Heart left ventricle (tissue), 16 donors: Measurements from ENCODE around the gene IL1RAP. TPM values are rescaled to one million over a fixed set of nuclear protein-coding genes. Genes with fewer than 3 reads are reported as not detected.

Experiments
- ATAC-seq, 4 donors: fragments of 200-7000 bp; cut with Tn5 transposase; one replicate each; pipeline ENCODE4 v1.9.1; 2020 to 2022; ENCODE audit warnings: moderate library complexity in 4 of 4, mild to moderate bottlenecking in 3 of 4, moderate number of reproducible peaks in 1 of 4
- DNase-seq, 5 donors: peaks; one replicate each; pipeline ENCODE4 v3.0.0-alpha.2; 2020
- H3K27ac ChIP-seq, 12 donors: fragments of 200-600 bp; sonication (generic) in 4 of 12; one replicate each; pipeline versions ENCODE4 v1.5.0 to v1.8.0; 2016 to 2022; ENCODE audit warnings: mild to moderate bottlenecking in 2 of 12
- H3K27me3 ChIP-seq, 9 donors: fragments of 200-600 bp; sonication (generic) in 2 of 9; one replicate each; pipeline versions ENCODE4 v1.5.1 to v1.8.0; 2016 to 2022; ENCODE audit warnings: mild to moderate bottlenecking in 3 of 9
- H3K36me3 ChIP-seq, 9 donors: fragments of 200-600 bp; sonication (generic) in 2 of 9; one replicate each; pipeline versions ENCODE4 v1.5.0 to v1.8.0; 2018 to 2022; ENCODE audit warnings: mild to moderate bottlenecking in 2 of 9
- H3K4me1 ChIP-seq, 12 donors: fragments of 200-600 bp; sonication (generic) in 4 of 12; one replicate each; pipeline versions ENCODE4 v1.5.0 to v1.8.0; 2016 to 2022; ENCODE audit warnings: mild to moderate bottlenecking in 3 of 12
- H3K4me3 ChIP-seq, 12 donors: fragments of 200-600 bp; sonication (generic) in 4 of 12; one replicate each; pipeline versions ENCODE4 v1.5.0 to v1.8.0; 2017 to 2022; ENCODE audit warnings: mild to moderate bottlenecking in 9 of 12, moderate library complexity in 4 of 12
- H3K9me3 ChIP-seq, 12 donors: fragments of 200-600 bp; sonication (generic) in 4 of 12; one replicate each; pipeline versions ENCODE4 v1.5.0 to v1.8.0; 2016 to 2022; ENCODE audit warnings: mild to moderate bottlenecking in 1 of 12
- POLR2A ChIP-seq, 2 donors: fragments of 450-650 bp; IDR thresholded peaks; one replicate each; pipeline ENCODE4 v1.6.1; 2017; ENCODE audit warnings: antibody characterized with exemption in 2 of 2, mild to moderate bottlenecking in 2 of 2, moderate library complexity in 2 of 2
- WGBS, 4 donors: extraction: QIAGEN DNeasy Blood & Tissue Kit in 2 of 4; methylation state at CpG; one replicate each; pipeline versions ENCODE4 v1.1.5 to v1.1.7; 2013 to 2018; 5-methylcytosine and 5-hydroxymethylcytosine counted together
- intact Hi-C, 10 donors: fragments of 100-400 bp; cut with DNase I; formaldehyde crosslinking; loops; one replicate each; pipeline versions ENCODE4 v1.11.1 to v1.14.2; 2022
- polyA plus RNA-seq, 2 donors: library from polyadenylated mRNA; stranded (reverse); fragments of 200-250 nt; gene quantifications; one replicate each; pipeline ENCODE4 v1.2.3, GENCODE V29; 2013
- total RNA-seq, 9 donors: library from RNA; depleted of rRNA in 2 of 9; stranded (reverse); fragments of >200 nt in 2 of 9; fragmentation: NEBNext Ultra II Directional in 3 of 9; extraction: Animal tissue kit (Norgen Biotek cat#: 25700) in 3 of 9; gene quantifications; one replicate each; pipeline versions ENCODE4 v1.1.0 to v1.2.4, GENCODE V29; 2016 to 2023
- TF ChIP-seq, protein P1 (sequence below), 12 donors: fragments of 200-600 bp; sonication (generic) in 4 of 12; IDR thresholded peaks; one replicate each; pipeline versions ENCODE4 v1.5.0 to v1.8.0; 2018 to 2022; ENCODE audit warnings: antibody characterized with exemption in 12 of 12, mild to moderate bottlenecking in 5 of 12
- donor health status: ischemic (EF 13 %, LVEDD 7.1; RV severe dilation, severe dysfunction).
- donor health status: healthy with polysubstance abuse.
- donor health status: DM: no; HTN: yes; CAD: no.
- donor health status: DM: no; HTN: no; CAD: no.
- donor health status: ischemic (EF 25% LVEDD 6.9; RV normal size, moderate dysfunction).
- donor health status: ischemic (EF 25% LVEDD 5.7; RV mildly dilated, moderate dysfunction).
- donor health status: healthy.
- donor health status: DM: yes; HTN: yes; CAD: no.
- donor health status: ischemic (EF 35%, LVEDD 5.7; RV mildly dilated, moderate dysfunction).
- donor health status: nonischemic (EF 11% LVEDD 7.7; RV severe dilation, severe dysfunction).
- donor health status: DM: yes; HTN: yes; CAD: no.
- donor health status: PGD.
- donor health status: ischemic (EF 29% LVEDD 5.4; RV normal size, mild dysfunction).
- donor health status: nonischemic (EF 23%, LVEDD 6.1; RV moderate dilation, normal function).

The IL1RAP gene
- total and polyA plus RNA-seq, 11 donors: 1.6 to 16.4 (median 8.2) TPM

DNA sequence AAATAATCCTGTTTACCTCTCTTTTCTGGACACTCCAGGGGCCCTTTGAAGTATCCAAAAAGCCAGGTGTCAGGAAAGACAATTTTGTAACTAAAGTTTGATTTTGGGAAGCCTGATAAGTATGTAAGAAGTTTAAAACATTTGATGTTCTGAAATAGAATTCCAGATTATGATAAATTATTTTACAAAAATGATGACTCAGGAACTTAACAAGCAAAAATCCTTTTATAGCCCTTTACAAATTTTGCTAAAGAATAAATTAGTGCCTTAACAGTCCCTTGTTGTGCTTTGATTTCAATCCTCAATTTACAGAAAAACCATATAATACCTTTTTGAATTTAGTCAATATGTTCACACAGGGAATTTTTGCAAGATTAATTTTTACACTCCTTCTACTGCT, 38.1 kb downstream of the IL1RAP start:
- no peak overlapping the region for H3K4me3 ChIP-seq
- no peak for DNase-seq
- no peak for TF ChIP-seq POLR2A (IDR thresholded peaks at IDR 0.05)
- TF ChIP-seq, protein P1, sequence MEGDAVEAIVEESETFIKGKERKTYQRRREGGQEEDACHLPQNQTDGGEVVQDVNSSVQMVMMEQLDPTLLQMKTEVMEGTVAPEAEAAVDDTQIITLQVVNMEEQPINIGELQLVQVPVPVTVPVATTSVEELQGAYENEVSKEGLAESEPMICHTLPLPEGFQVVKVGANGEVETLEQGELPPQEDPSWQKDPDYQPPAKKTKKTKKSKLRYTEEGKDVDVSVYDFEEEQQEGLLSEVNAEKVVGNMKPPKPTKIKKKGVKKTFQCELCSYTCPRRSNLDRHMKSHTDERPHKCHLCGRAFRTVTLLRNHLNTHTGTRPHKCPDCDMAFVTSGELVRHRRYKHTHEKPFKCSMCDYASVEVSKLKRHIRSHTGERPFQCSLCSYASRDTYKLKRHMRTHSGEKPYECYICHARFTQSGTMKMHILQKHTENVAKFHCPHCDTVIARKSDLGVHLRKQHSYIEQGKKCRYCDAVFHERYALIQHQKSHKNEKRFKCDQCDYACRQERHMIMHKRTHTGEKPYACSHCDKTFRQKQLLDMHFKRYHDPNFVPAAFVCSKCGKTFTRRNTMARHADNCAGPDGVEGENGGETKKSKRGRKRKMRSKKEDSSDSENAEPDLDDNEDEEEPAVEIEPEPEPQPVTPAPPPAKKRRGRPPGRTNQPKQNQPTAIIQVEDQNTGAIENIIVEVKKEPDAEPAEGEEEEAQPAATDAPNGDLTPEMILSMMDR (IDR thresholded peaks at IDR 0.05): no peak
- intact Hi-C loops: no loop called here
- H3K27me3 ChIP-seq: no peaks in the 10 kb centered on the region
- peaks cover 0 to 10% (median 0%) of the 10 kb centered on the region in 9 donors for H3K36me3 ChIP-seq
- no peak for ATAC-seq
- H3K9me3 ChIP-seq: peaks cover 0 to 19% (median 2%) of the 10 kb centered on the region in 12 donors
- H3K27ac ChIP-seq: no peak overlapping the region
- peaks cover 0 to 4% (median 0%) of the 10 kb centered on the region in 12 donors for H3K4me1 ChIP-seq

DNA sequence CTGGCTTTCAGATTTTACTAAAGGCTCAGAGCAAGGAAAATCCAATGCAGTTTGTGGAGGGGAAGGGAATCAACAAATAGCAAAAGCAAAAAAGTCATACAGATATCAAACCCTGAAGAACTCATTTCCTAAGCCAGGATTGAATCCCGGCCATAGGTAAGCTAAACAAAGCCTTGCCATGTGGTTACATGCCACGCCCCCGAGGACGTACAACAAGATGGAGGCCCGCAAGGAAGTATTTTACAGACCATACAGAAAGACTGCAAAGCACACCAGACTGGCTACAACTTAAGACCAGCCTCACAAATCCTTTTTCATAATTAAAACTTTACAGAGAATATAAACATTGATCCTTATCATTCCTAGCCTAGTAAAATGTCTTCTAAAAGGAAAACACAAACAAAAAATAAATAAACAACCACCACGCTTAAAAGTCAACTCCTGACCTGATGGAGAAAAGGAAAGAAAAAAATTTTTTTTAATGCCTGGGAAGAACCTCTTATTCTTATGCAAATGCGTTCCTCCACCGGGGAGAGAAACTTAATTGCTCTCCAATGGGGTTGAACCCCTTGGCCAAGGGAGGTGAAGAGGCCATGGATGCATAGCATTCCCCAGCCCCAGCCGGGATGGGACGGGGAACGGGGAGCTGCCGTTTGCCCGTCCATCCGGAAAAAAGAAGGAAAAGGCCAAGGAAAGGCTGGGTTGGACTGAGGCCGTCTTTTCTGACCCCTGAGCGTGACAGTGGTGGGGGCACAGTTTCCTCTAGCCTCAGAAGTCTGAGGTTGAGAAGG, 39.3 kb downstream of the IL1RAP start:
- Histone ChIP-seq H3K9me3 (peaks cover 0 to 19% (median 2%) of the 10 kb centered on the region in 12 donors), H3K27ac (no peak overlapping the region), H3K4me1 (peaks cover 0 to 4% (median 0%) of the 10 kb centered on the region in 12 donors), H3K36me3 (peaks cover 0 to 11% (median 0%) of the 10 kb centered on the region in 9 donors), H3K4me3 (no peak overlapping the region), H3K27me3 (no peaks in the 10 kb centered on the region)
- DNase-seq: no peak
- no peak for TF ChIP-seq POLR2A (IDR thresholded peaks at IDR 0.05)
- TF ChIP-seq, protein P1 (IDR thresholded peaks at IDR 0.05): no peak
- intact Hi-C loops: no loop called here
- 85 to 93% (median 90%) methylated on average over 16 of the region's 16 CpGs for WGBS, 4 donors
- ATAC-seq: no peak

DNA sequence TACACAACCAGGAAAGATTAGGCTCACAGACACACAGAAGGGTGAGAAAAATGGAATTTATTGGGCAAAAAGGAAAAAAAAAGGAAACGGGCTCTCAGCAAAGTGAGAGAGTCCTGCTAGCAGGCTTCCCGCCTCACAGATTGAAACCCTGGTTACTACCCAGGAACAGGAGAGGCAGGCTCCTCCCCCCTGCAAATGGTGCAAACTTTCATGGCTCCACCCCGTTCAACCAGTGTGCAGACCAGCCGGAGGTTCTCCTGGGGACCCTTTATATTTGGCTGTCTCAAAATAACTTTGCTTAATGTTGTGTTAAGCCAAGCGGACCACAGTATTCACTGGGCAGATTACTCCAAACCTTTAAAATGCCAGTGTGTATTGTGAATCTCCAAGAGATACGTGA, 40.3 kb downstream of the IL1RAP start:
- peak in 1 of 5 donors; percentile 17 for DNase-seq
- peaks cover 0 to 11% (median 0%) of the 10 kb centered on the region in 9 donors for H3K36me3 ChIP-seq
- peaks cover 0 to 4% (median 0%) of the 10 kb centered on the region in 12 donors for H3K4me1 ChIP-seq
- H3K27ac ChIP-seq: no peak overlapping the region
- intact Hi-C loops: no loop called here
- peak in 1 of 4 donors; percentile 73 for ATAC-seq
- WGBS, 4 donors: 74 to 87% (median 85%) methylated on average over 6 of the region's 6 CpGs
- TF ChIP-seq POLR2A (IDR thresholded peaks at IDR 0.05): no peak
- TF ChIP-seq, protein P1 (IDR thresholded peaks at IDR 0.05): no peak
- peaks cover 0 to 23% (median 8%) of the 10 kb centered on the region in 12 donors for H3K9me3 ChIP-seq
- H3K4me3 ChIP-seq: no peak overlapping the region
- no peaks in the 10 kb centered on the region for H3K27me3 ChIP-seq

DNA sequence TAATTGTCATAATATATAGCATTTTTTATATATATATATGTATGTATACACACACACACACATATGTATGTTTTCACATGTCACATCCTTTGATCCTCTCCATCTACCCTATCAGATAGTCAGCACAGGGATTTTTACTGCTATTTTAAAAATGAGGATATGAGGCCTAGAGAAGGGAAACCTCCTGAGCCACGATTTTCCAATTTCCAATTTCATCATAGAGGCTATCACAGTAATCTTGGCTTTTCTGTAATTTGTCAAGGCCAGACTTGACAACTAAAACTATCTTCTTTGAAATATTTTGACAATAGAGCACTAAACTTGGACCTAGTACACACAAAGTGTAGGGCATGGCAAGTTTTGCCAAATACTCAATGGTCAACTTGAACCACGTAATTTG, 42.5 kb downstream of the IL1RAP start:
- H3K9me3 ChIP-seq: peaks cover 0 to 30% (median 6%) of the 10 kb centered on the region in 12 donors
- peaks cover 0 to 4% (median 0%) of the 10 kb centered on the region in 12 donors for H3K4me1 ChIP-seq
- peaks cover 0 to 11% (median 0%) of the 10 kb centered on the region in 9 donors for H3K36me3 ChIP-seq
- ATAC-seq: no peak
- no peak for DNase-seq
- intact Hi-C loops: no loop called here
- H3K27ac ChIP-seq: no peak overlapping the region
- TF ChIP-seq POLR2A (IDR thresholded peaks at IDR 0.05): no peak
- TF ChIP-seq, protein P1 (IDR thresholded peaks at IDR 0.05): no peak
- no peaks in the 10 kb centered on the region for H3K27me3 ChIP-seq
- H3K4me3 ChIP-seq: no peak overlapping the region
- 84 to 89% (median 87%) methylated on average over 2 of the region's 2 CpGs for WGBS, 4 donors
